Left ventricle myocardium inferior (tissue), 1 donor: Measurements from ENCODE around the gene TTLL11. TPM values are rescaled to one million over a fixed set of nuclear protein-coding genes. Genes with fewer than 3 reads are reported as not detected.

ENCODE experiments used
- DNase-seq: peaks from one replicate; pipeline ENCODE4 v3.0.0-alpha.2; 2020
- H3K27ac ChIP-seq: fragments of 200-600 bp; replicated peaks from 2 replicates; pipeline ENCODE4 v1.8.0; 2021
- H3K27me3 ChIP-seq: fragments of 200-600 bp; 2 replicates; pipeline ENCODE4 v1.8.0; 2021; ENCODE audit warnings: low read depth
- H3K36me3 ChIP-seq: fragments of 200-600 bp; 2 replicates; pipeline ENCODE4 v1.8.0; 2021
- H3K4me1 ChIP-seq: fragments of 200-600 bp; 2 replicates; pipeline ENCODE4 v1.8.0; 2021
- H3K4me3 ChIP-seq: fragments of 200-600 bp; 2 replicates; pipeline ENCODE4 v1.8.0; 2021; ENCODE audit warnings: mild to moderate bottlenecking, moderate library complexity
- H3K9me3 ChIP-seq: fragments of 200-600 bp; replicated peaks from 2 replicates; pipeline ENCODE4 v1.8.0; 2021
- CTCF ChIP-seq: fragments of 200-600 bp; IDR thresholded peaks from 2 replicates; pipeline ENCODE4 v1.8.0; 2021; ENCODE audit warnings: antibody characterized with exemption, mild to moderate bottlenecking, borderline replicate concordance
- intact Hi-C: fragments of 100-400 bp; cut with micrococcal nuclease; formaldehyde crosslinking; loops from one replicate; pipeline ENCODE4 v1.11.0; 2022
- total RNA-seq: library from RNA; stranded (reverse); fragmentation: NEBNext Ultra II Directional; extraction: Animal tissue kit (Norgen Biotek cat#: 25700); gene quantifications from one replicate; pipeline ENCODE4 v1.2.1, GENCODE V29; 2021
- donor health status: DM: no; HTN: yes; CAD: no; lungs with severe emphysema.

TTLL11 gene
- total RNA-seq, 1 donor from 2014 or later, result 7.3 TPM

DNA sequence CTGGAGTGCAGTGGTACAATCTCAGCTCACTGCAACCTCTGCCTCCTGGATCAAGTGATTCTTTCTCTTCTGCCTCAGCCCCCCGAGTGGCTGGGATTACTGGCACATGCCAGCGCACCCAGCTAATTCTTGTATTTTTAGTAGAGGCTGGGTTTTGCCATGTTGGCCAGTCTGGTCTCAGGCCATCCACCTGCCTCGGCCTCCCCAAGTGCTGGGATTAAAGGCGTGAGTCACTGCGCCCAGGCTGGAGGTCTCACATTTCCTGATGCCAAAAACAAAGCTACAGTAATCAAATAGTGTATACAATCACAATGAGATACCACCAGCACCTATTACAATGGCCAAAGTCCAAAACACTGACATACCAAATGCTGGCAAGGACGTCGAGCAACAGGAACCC lies 51.1 kb downstream of the TTLL11 start:
- no peak for TF ChIP-seq CTCF
- Histone ChIP-seq H3K4me1 (peaks cover 21% of the 10 kb centered on the region), H3K27ac (no peak overlapping the region), H3K27me3 (no peaks in the 10 kb centered on the region), H3K36me3 (peaks cover 23% of the 10 kb centered on the region), H3K4me3 (no peak overlapping the region), H3K9me3 (peaks cover 16% of the 10 kb centered on the region)
- intact Hi-C loops, result no loop called here
- DNase-seq, result no peak

DNA sequence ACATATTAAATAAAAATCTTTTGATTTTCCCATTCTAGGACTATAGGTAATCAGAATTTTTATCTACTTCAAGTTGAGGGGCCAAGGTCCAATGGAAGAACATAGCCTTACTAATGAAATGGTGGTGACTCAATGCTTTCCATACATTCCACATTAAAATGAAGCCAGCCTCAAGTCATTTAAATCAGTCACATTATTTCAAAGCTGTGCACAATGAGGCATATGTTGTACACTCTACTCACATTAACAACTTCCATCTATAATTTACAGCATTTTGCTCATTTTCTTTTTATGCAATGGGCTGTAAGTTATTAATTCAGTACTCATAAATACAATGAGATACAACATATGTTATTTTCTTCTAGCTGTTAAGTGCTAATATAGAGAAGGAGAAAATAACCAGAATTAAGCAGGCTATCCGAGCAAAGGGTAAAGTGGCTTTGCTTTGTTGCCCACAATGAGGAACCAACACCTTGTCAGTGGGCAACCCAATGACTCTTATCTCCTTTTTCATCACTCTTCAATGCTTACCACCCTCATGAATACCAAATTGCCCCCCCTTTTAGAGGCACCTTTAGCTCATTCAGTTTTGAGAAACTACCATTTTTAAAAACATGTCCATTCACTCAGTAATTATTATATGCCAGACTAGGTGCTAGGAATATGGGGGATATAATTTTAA lies 52.4 kb downstream of the TTLL11 start:
- peaks cover 23% of the 10 kb centered on the region for H3K36me3 ChIP-seq
- intact Hi-C loops, result no loop called here
- no peak for DNase-seq
- H3K4me3 ChIP-seq, result no peak overlapping the region
- no peak overlapping the region for H3K27ac ChIP-seq
- peaks cover 10% of the 10 kb centered on the region for H3K9me3 ChIP-seq
- no peaks in the 10 kb centered on the region for H3K27me3 ChIP-seq
- no peak for TF ChIP-seq CTCF
- peaks cover 21% of the 10 kb centered on the region for H3K4me1 ChIP-seq

GRCh38 chr9:122039234-122039633 lies 53.9 kb downstream of the TTLL11 start:
- peaks cover 21% of the 10 kb centered on the region for H3K4me1 ChIP-seq
- H3K36me3 ChIP-seq, result peaks cover 23% of the 10 kb centered on the region
- no peak overlapping the region for H3K27ac ChIP-seq
- H3K27me3 ChIP-seq, result no peaks in the 10 kb centered on the region
- intact Hi-C loops, result no loop called here
- DNase-seq, result no peak
- no peak overlapping the region for H3K4me3 ChIP-seq
- H3K9me3 ChIP-seq, result peaks cover 10% of the 10 kb centered on the region
- TF ChIP-seq CTCF, result no peak

DNA sequence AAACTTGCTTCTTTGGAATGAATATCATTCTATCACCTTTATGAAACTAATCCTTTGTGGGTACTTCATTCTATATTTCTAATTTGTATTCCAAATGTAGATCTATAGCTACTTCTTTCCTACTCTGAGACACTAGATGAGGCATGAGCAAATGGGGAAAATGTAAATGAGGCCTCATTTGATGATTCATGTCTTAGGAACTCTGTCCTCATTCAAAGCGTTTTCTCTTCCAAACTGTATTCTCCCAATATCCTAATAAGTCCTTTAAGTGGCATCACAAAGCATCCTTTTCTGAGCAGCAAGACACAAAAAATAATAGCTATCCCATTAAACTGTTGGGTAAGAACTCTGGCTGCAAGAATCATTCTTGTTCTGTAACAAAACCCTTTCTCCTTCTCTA lies 56.1 kb downstream of the TTLL11 start:
- intact Hi-C loops, result no loop called here
- Histone ChIP-seq H3K27ac (no peak overlapping the region), H3K27me3 (no peaks in the 10 kb centered on the region)

GRCh38 chr9:122036408-122036807 lies 56.7 kb downstream of the TTLL11 start:
- intact Hi-C loops, result no loop called here
- no peaks in the 10 kb centered on the region for H3K9me3 ChIP-seq
- no peak for TF ChIP-seq CTCF
- no peak for DNase-seq
- H3K36me3 ChIP-seq, result peaks cover 31% of the 10 kb centered on the region
- H3K4me1 ChIP-seq, result peaks cover 21% of the 10 kb centered on the region
- H3K4me3 ChIP-seq, result no peak overlapping the region
- H3K27ac ChIP-seq, result no peak overlapping the region
- no peaks in the 10 kb centered on the region for H3K27me3 ChIP-seq

More for the DNA sequence above, 56.1 kb downstream of the TTLL11 start:
- no peak for TF ChIP-seq CTCF
- Histone ChIP-seq H3K4me3 (no peak overlapping the region), H3K4me1 (peaks cover 21% of the 10 kb centered on the region), H3K9me3 (no peaks in the 10 kb centered on the region), H3K36me3 (peaks cover 27% of the 10 kb centered on the region)
- no peak for DNase-seq
